OCI-LY1 (cell line): ENCODE data around the gene TESK2.

ENCODE experiments used
- H2AFZ ChIP-seq: fragments of 200-600 bp; sonication (generic), shearing (Covaris generic); 2 replicates; pipeline ENCODE4 v1.6.0; 2014; ENCODE audit warnings: antibody characterized with exemption, mild to moderate bottlenecking, low read length
- H3F3A ChIP-seq: fragments of 200-600 bp; sonication (generic), shearing (Covaris generic); 2 replicates; pipeline ENCODE4 v1.6.0; 2014; ENCODE audit warnings: mild to moderate bottlenecking, antibody characterized with exemption, low read length, moderate library complexity; ENCODE audit not compliant: insufficient read depth
- H3K27ac ChIP-seq: fragments of 200-600 bp; sonication (generic); 2 replicates; pipeline ENCODE4 v1.5.1; 2014; ENCODE audit warnings: low read length, mixed run types, mild to moderate bottlenecking, low read depth; ENCODE audit not compliant: poor library complexity, severe bottlenecking
- H3K27me3 ChIP-seq: fragments of 200-600 bp; sonication (generic); 2 replicates; pipeline ENCODE4 v1.6.0; 2014; ENCODE audit warnings: antibody characterized with exemption, mild to moderate bottlenecking, low read length, moderate library complexity; ENCODE audit not compliant: insufficient read depth
- H3K36me3 ChIP-seq: fragments of 200-600 bp; sonication (generic); 2 replicates; pipeline ENCODE4 v1.6.1; 2014; ENCODE audit warnings: mild to moderate bottlenecking, antibody characterized with exemption, low read length, moderate library complexity, mixed read lengths; ENCODE audit not compliant: insufficient read depth
- H3K4me1 ChIP-seq: fragments of 200-600 bp; sonication (generic); 2 replicates; pipeline ENCODE4 v1.5.1; 2014; ENCODE audit warnings: mild to moderate bottlenecking, low read length, moderate library complexity; ENCODE audit not compliant: insufficient read depth, severe bottlenecking
- H3K4me2 ChIP-seq: fragments of 200-600 bp; sonication (generic), shearing (Covaris generic); 2 replicates; pipeline ENCODE4 v1.6.1; 2014; ENCODE audit warnings: low read length
- H3K4me3 ChIP-seq: fragments of 200-600 bp; sonication (generic); 2 replicates; pipeline ENCODE4 v1.5.1; 2014; ENCODE audit warnings: low read length, low read depth, mild to moderate bottlenecking, mixed read lengths; ENCODE audit not compliant: poor library complexity, severe bottlenecking
- H3K79me2 ChIP-seq: fragments of 200-600 bp; shearing (Covaris generic); 2 replicates; pipeline ENCODE4 v1.6.1; 2016; ENCODE audit warnings: mixed run types, low read length, mixed read lengths; ENCODE audit not compliant: insufficient read depth
- H3K9ac ChIP-seq: fragments of 200-600 bp; sonication (generic), shearing (Covaris generic); 2 replicates; pipeline ENCODE4 v1.6.1; 2014; ENCODE audit warnings: mild to moderate bottlenecking, low read length, mixed read lengths
- H3K9me2 ChIP-seq: fragments of 200-600 bp; sonication (generic), shearing (Covaris generic); 2 replicates; pipeline ENCODE4 v1.6.1; 2014; ENCODE audit warnings: low read depth, mild to moderate bottlenecking, low read length, mixed read lengths
- H3K9me3 ChIP-seq: fragments of 200-600 bp; shearing (Covaris generic); 2 replicates; pipeline ENCODE4 v1.6.1; 2014; ENCODE audit warnings: low read length, mixed read lengths
- H4K20me1 ChIP-seq: fragments of 200-600 bp; sonication (generic), shearing (Covaris generic); 2 replicates; pipeline ENCODE4 v1.6.0; 2016; ENCODE audit warnings: mild to moderate bottlenecking, low read length; ENCODE audit not compliant: insufficient read depth
- CTCF ChIP-seq: fragments of 200-600 bp; sonication (generic), shearing (Covaris generic); IDR thresholded peaks from 2 replicates; pipeline ENCODE4 v1.5.1; 2017; ENCODE audit warnings: mild to moderate bottlenecking, antibody characterized with exemption, low read length, moderate library complexity, mixed read lengths
- EZH2 ChIP-seq: fragments of 200-600 bp; sonication (generic), shearing (Covaris generic); IDR thresholded peaks from 2 replicates; pipeline ENCODE4 v1.8.0; 2017; ENCODE audit warnings: borderline replicate concordance, mixed run types, mild to moderate bottlenecking, antibody characterized with exemption, low read length, moderate library complexity, mixed read lengths

The TESK2 gene

GRCh38 chr1:45443580-45444446 lies 47.1 kb downstream of the TESK2 start:
- Histone ChIP-seq H3K9ac (no peak overlapping the region), H3K36me3 (no peaks in the 10 kb centered on the region), H3K4me2 (no peak overlapping the region), H3K4me1 (no peaks in the 10 kb centered on the region), H3K9me3 (no peaks in the 10 kb centered on the region), H3K4me3 (no peak overlapping the region), H3F3A (no peaks in the 10 kb centered on the region; the same call in 1 of the 2 replicates), H3K9me2 (no peaks in the 10 kb centered on the region), H3K27me3 (no peaks in the 10 kb centered on the region), H3K79me2 (no peaks in the 10 kb centered on the region), H4K20me1 (no peaks in the 10 kb centered on the region), H2AFZ (no peak overlapping the region), H3K27ac (no peak overlapping the region)
- TF ChIP-seq CTCF: no peak

- no peaks in the 10 kb centered on the region for H3K9me2 ChIP-seq
- H3K27ac ChIP-seq: no peak overlapping the region
- no peaks in the 10 kb centered on the region for H3K27me3 ChIP-seq
- no peaks in the 10 kb centered on the region for H3K9me3 ChIP-seq
- no peak overlapping the region for H3K4me2 ChIP-seq
- no peak overlapping the region for H3K4me3 ChIP-seq
- TF ChIP-seq CTCF (no peak), EZH2 (no peak)
- no peaks in the 10 kb centered on the region; the same call in 1 of the 2 replicates for H3F3A ChIP-seq
- no peak overlapping the region for H3K9ac ChIP-seq
- no peak overlapping the region for H2AFZ ChIP-seq
- H3K36me3 ChIP-seq: no peaks in the 10 kb centered on the region
- no peaks in the 10 kb centered on the region for H3K79me2 ChIP-seq
- no peaks in the 10 kb centered on the region for H4K20me1 ChIP-seq
- no peaks in the 10 kb centered on the region for H3K4me1 ChIP-seq
Observed at GRCh38 chr1:45442272-45442671, 48.7 kb downstream of the TESK2 start.

GRCh38 chr1:45437323-45437722 lies 53.6 kb downstream of the TESK2 start:
- Histone ChIP-seq H3K4me3 (no peak overlapping the region), H4K20me1 (no peaks in the 10 kb centered on the region), H3K27ac (no peak overlapping the region), H3F3A (no peaks in the 10 kb centered on the region), H3K4me2 (no peak overlapping the region), H3K4me1 (no peaks in the 10 kb centered on the region), H3K27me3 (no peaks in the 10 kb centered on the region), H2AFZ (no peak overlapping the region), H3K9ac (no peak overlapping the region), H3K36me3 (no peaks in the 10 kb centered on the region), H3K79me2 (no peaks in the 10 kb centered on the region), H3K9me2 (no peaks in the 10 kb centered on the region), H3K9me3 (no peaks in the 10 kb centered on the region)
- TF ChIP-seq EZH2: no peak

- no peak overlapping the region for H2AFZ ChIP-seq
- no peaks in the 10 kb centered on the region for H3K36me3 ChIP-seq
- no peaks in the 10 kb centered on the region for H3K9me2 ChIP-seq
- no peaks in the 10 kb centered on the region for H3F3A ChIP-seq
- TF ChIP-seq EZH2: no peak
- TF ChIP-seq CTCF: no peak
- H3K79me2 ChIP-seq: no peaks in the 10 kb centered on the region
- H3K27ac ChIP-seq: no peak overlapping the region
- no peaks in the 10 kb centered on the region for H4K20me1 ChIP-seq
- H3K4me1 ChIP-seq: peaks cover 11% of the 10 kb centered on the region
- no peak overlapping the region for H3K4me2 ChIP-seq
- H3K9me3 ChIP-seq: no peaks in the 10 kb centered on the region
- no peak overlapping the region for H3K4me3 ChIP-seq
- no peaks in the 10 kb centered on the region for H3K27me3 ChIP-seq
- no peak overlapping the region for H3K9ac ChIP-seq
Observed at GRCh38 chr1:45430490-45430889, 60.5 kb downstream of the TESK2 start.
